ENCODE data around the gene C9.
"Not testable (repeated sequence)": the region's sequence is repeated elsewhere in the genome, so short reads cannot be mapped to it uniquely, and the experiment has no call there.

DNA sequence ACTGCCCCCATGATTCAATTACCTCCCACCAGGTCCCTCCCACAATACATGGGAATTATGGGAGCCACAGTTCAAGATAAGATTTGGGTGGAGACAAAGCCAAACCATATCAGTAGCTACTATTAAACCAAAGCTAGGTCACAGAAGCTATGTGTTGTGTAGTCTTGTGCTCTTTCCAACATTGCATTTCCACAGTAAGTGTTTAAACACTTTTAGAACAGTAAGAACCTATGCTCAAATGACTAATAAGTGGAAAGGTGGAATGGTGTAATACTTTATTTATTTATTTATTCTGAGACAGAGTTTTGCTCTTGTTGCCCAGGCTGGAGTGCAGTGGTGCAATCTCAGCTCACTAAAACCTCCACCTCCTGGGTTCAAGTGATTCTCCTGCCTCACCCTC lies 37.8 kb upstream of the C9 start:
- TF ChIP-seq, protein P1, sequence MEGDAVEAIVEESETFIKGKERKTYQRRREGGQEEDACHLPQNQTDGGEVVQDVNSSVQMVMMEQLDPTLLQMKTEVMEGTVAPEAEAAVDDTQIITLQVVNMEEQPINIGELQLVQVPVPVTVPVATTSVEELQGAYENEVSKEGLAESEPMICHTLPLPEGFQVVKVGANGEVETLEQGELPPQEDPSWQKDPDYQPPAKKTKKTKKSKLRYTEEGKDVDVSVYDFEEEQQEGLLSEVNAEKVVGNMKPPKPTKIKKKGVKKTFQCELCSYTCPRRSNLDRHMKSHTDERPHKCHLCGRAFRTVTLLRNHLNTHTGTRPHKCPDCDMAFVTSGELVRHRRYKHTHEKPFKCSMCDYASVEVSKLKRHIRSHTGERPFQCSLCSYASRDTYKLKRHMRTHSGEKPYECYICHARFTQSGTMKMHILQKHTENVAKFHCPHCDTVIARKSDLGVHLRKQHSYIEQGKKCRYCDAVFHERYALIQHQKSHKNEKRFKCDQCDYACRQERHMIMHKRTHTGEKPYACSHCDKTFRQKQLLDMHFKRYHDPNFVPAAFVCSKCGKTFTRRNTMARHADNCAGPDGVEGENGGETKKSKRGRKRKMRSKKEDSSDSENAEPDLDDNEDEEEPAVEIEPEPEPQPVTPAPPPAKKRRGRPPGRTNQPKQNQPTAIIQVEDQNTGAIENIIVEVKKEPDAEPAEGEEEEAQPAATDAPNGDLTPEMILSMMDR (IDR thresholded peaks at IDR 0.05): not testable (repeated sequence)
- TF ChIP-seq POLR2A (IDR thresholded peaks at IDR 0.05): not testable (repeated sequence)

All from testis (tissue), 2 donors.